ENCODE data around the gene DIS3L2.

DNA sequence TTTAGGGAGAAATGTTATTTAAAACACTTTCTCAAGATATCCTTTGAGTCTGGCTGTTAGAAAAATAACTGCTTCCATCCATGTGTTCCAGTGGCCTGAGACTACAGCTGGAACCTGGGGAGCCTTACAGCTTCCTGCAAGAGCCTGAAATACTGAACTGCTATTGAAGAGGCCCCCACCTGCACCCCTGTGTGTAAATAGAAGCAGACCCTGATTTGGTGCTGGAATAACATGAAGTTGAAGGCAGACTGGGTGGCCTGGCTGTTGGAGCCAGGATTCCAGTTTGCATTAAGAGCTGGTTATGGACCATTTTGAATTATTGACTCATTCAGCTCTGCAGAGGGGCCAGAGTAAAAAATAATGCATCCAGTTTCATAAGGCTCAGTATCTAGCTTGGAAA is 61.9 kb downstream of the DIS3L2 start:
- TF ChIP-seq, protein P1, sequence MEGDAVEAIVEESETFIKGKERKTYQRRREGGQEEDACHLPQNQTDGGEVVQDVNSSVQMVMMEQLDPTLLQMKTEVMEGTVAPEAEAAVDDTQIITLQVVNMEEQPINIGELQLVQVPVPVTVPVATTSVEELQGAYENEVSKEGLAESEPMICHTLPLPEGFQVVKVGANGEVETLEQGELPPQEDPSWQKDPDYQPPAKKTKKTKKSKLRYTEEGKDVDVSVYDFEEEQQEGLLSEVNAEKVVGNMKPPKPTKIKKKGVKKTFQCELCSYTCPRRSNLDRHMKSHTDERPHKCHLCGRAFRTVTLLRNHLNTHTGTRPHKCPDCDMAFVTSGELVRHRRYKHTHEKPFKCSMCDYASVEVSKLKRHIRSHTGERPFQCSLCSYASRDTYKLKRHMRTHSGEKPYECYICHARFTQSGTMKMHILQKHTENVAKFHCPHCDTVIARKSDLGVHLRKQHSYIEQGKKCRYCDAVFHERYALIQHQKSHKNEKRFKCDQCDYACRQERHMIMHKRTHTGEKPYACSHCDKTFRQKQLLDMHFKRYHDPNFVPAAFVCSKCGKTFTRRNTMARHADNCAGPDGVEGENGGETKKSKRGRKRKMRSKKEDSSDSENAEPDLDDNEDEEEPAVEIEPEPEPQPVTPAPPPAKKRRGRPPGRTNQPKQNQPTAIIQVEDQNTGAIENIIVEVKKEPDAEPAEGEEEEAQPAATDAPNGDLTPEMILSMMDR (IDR thresholded peaks at IDR 0.05), result no peak
- no peak for TF ChIP-seq POLR2A (IDR thresholded peaks at IDR 0.05)

Measured in uterus (tissue), 2 donors.